PC-9 (cell line): ENCODE results near the gene CGB3. TPM values are rescaled to one million over a fixed set of nuclear protein-coding genes. Genes with fewer than 3 reads are reported as not detected.

Experiments used
- BruUV-seq: library from RNA; stranded (reverse); fragments of 400-500 nt; replicated peaks from 2 replicates; lab custom pipeline; 2021; lab: Mats Ljungman, UMichigan
- CTCF ChIA-PET: fragments of 300-600 bp; sonication (Branson Sonifier 250); formaldehyde crosslinking; loops from one replicate; lab custom pipeline; 2022; ENCODE audit warnings: antibody characterized with exemption; lab: Charles Lee
- POLR2A ChIA-PET: fragments of 300-600 bp; sonication (Branson Sonifier 250); formaldehyde crosslinking; loops from one replicate; lab custom pipeline; 2022; ENCODE audit warnings: antibody characterized with exemption; ENCODE audit not compliant: unreplicated experiment; lab: Charles Lee
- DNase-seq, 2 experiments: peaks; one replicate each; pipeline versions ENCODE4 v3.0.0 to v3.0.0-alpha.2; 2015 to 2022; ENCODE audit warnings: mixed read lengths in 1 of 2
- H2AFZ ChIP-seq: fragments of 200-600 bp; sonication (generic); 2 replicates; pipeline ENCODE4 v1.8.1; 2017; ENCODE audit warnings: antibody characterized with exemption
- H3F3A ChIP-seq: fragments of 200-600 bp; sonication (generic); 2 replicates; pipeline ENCODE4 v1.8.1; 2017; ENCODE audit warnings: antibody characterized with exemption, mild to moderate bottlenecking, low read depth; ENCODE audit not compliant: insufficient read depth
- H3K27ac ChIP-seq: fragments of 200-600 bp; sonication (generic); 2 replicates; pipeline ENCODE4 v1.6.1; 2016; ENCODE audit warnings: mixed run types
- H3K27me3 ChIP-seq: fragments of 200-600 bp; sonication (generic); 2 replicates; pipeline ENCODE4 v1.6.1; 2016; ENCODE audit warnings: low read depth, mixed run types; ENCODE audit not compliant: insufficient read depth
- H3K36me3 ChIP-seq: fragments of 200-600 bp; sonication (generic); 2 replicates; pipeline ENCODE4 v1.6.1; 2016; ENCODE audit warnings: low read depth, mixed run types
- H3K4me1 ChIP-seq: fragments of 200-600 bp; sonication (generic); replicated peaks from 2 replicates; pipeline ENCODE4 v1.6.1; 2016; ENCODE audit warnings: mixed run types; ENCODE audit not compliant: insufficient read depth
- H3K4me2 ChIP-seq: fragments of 200-600 bp; sonication (generic); 2 replicates; pipeline ENCODE4 v1.6.1; 2017; ENCODE audit warnings: mixed run types
- H3K4me3 ChIP-seq: fragments of 200-600 bp; sonication (generic); 2 replicates; pipeline ENCODE4 v1.6.1; 2016; ENCODE audit warnings: mixed run types
- H3K79me2 ChIP-seq: fragments of 200-600 bp; sonication (generic); 2 replicates; pipeline ENCODE4 v1.6.1; 2017; ENCODE audit warnings: low read depth, mixed run types
- H3K9me2 ChIP-seq: fragments of 200-600 bp; sonication (generic); 2 replicates; pipeline ENCODE4 v1.8.1; 2017; ENCODE audit warnings: mild to moderate bottlenecking; ENCODE audit not compliant: insufficient read depth
- H3K9me3 ChIP-seq: fragments of 200-600 bp; sonication (generic); 2 replicates; pipeline ENCODE4 v1.8.1; 2016; ENCODE audit warnings: low read depth; ENCODE audit not compliant: insufficient read depth
- H4K20me1 ChIP-seq: fragments of 200-600 bp; sonication (generic); 2 replicates; pipeline ENCODE4 v1.8.1; 2017; ENCODE audit not compliant: insufficient read depth
- CTCF ChIP-seq: fragments of 200-600 bp; sonication (generic); conservative IDR thresholded peaks from 2 replicates; pipeline ENCODE4 v1.6.1; 2017; ENCODE audit warnings: mixed run types, antibody characterized with exemption, mild to moderate bottlenecking, moderate library complexity
- EZH2 ChIP-seq: fragments of 200-600 bp; sonication (generic); IDR thresholded peaks from 2 replicates; pipeline ENCODE4 v1.8.0; 2017; ENCODE audit warnings: antibody characterized with exemption, low read depth
- intact Hi-C: fragments of 100-400 bp; cut with micrococcal nuclease; formaldehyde crosslinking; loops from one replicate; pipeline ENCODE4 v1.10.0; 2022; ENCODE audit not compliant: unreplicated experiment
- total RNA-seq: library from RNA; stranded (reverse); gene quantifications from 2 replicates; pipeline ENCODE4 v1.2.3, GENCODE V29; 2021

The CGB3 gene
- total RNA-seq, 1 experiment from 2014 or later = not detected

- POLR2A ChIA-PET = no interaction called here
- TF ChIP-seq EZH2 (no peak), CTCF (no peak)
- CTCF ChIA-PET = no interaction called here
- Histone ChIP-seq H3K4me3 (no peak overlapping the region), H3K4me1 (no peaks in the 10 kb centered on the region), H3K9me3 (no peaks in the 10 kb centered on the region), H2AFZ (no peak overlapping the region), H3F3A (peaks cover 25% of the 10 kb centered on the region), H4K20me1 (peaks cover 8% of the 10 kb centered on the region; the same call in 1 of the 2 replicates), H3K36me3 (peaks cover 25% of the 10 kb centered on the region), H3K79me2 (no peaks in the 10 kb centered on the region), H3K27ac (no peak overlapping the region), H3K9me2 (no peaks in the 10 kb centered on the region), H3K4me2 (no peak overlapping the region), H3K27me3 (no peaks in the 10 kb centered on the region)
- no TSS peak for BruUV-seq
- intact Hi-C loops = no loop called here
- no peak for DNase-seq
Observed at GRCh38 chr19:49010453-49010852, 13.7 kb downstream of the CGB3 start.

DNA sequence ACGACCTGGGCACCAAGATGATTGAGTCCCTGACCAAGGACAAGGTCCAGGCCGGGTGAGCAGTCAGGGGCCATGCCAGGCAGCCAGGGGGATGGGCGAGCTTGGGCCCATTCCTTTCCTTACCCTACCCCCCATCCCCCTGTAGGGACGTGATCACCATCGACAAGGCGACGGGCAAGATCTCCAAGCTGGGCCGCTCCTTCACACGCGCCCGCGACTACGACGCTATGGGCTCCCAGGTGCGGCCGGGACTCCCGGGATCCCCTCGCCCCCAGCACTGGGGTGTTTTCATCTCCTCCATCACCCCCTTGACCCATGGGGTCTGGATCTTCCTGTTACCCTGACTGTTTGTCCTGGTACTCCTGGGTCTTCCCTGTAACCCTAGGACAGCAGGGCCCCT lies 14.3 kb downstream of the CGB3 start:
- no peak for DNase-seq
- Histone ChIP-seq H3K36me3 (peaks cover 21% of the 10 kb centered on the region; the same call in 1 of the 2 replicates), H3K79me2 (no peaks in the 10 kb centered on the region), H3K27ac (no peak overlapping the region), H3K9me3 (no peaks in the 10 kb centered on the region), H4K20me1 (peaks cover 8% of the 10 kb centered on the region; the same call in 1 of the 2 replicates), H3K4me1 (no peaks in the 10 kb centered on the region), H3K27me3 (no peaks in the 10 kb centered on the region), H2AFZ (no peak overlapping the region), H3K4me3 (no peak overlapping the region), H3K9me2 (no peaks in the 10 kb centered on the region), H3K4me2 (no peak overlapping the region), H3F3A (peaks cover 19% of the 10 kb centered on the region)
- ChIA-PET POLR2A (interaction anchor here (0.6 kb wide), 1 partner anchor 618 kb away, joined by 18 read pairs; no protein-coding TSS in a partner anchor), CTCF (no interaction called here)
- intact Hi-C loops = no loop called here
- no TSS peak for BruUV-seq
- TF ChIP-seq EZH2 (no peak), CTCF (no peak)

GRCh38 chr19:49006905-49007304 lies 17.2 kb downstream of the CGB3 start:
- no TSS peak for BruUV-seq
- Histone ChIP-seq H3K4me2 (no peak overlapping the region), H3K27me3 (no peaks in the 10 kb centered on the region), H3F3A (peaks cover 9% of the 10 kb centered on the region), H3K4me1 (no peaks in the 10 kb centered on the region), H2AFZ (no peak overlapping the region), H3K27ac (no peak overlapping the region), H3K4me3 (no peak overlapping the region), H3K9me2 (no peaks in the 10 kb centered on the region), H3K9me3 (no peaks in the 10 kb centered on the region), H4K20me1 (peaks cover 18% of the 10 kb centered on the region), H3K79me2 (no peaks in the 10 kb centered on the region), H3K36me3 (peaks cover 22% of the 10 kb centered on the region; the same call in 1 of the 2 replicates)
- intact Hi-C loops = no loop called here
- CTCF ChIA-PET = no interaction called here
- TF ChIP-seq EZH2 (no peak), CTCF (no peak)
- POLR2A ChIA-PET = interaction anchor here (0.7 kb wide), 1 partner anchor 23 kb away, joined by 3 read pairs; no protein-coding TSS in a partner anchor
- DNase-seq = no peak
